ENCODE data around the gene AP2A2.
A peak's percentile ranks its signal among the peaks of the same experiment; 100 is the strongest.

The AP2A2 gene

GRCh38 chr11:1042626-1043562, 117.2 kb downstream of the AP2A2 start:
- DNase-seq (ENCODE audit: low read depth): no peak

GRCh38 chr11:1043563-1044096, 118.0 kb downstream of the AP2A2 start:
- DNase-seq (ENCODE audit: low read depth): no peak

GRCh38 chr11:1044160-1044559, 118.5 kb downstream of the AP2A2 start:
- DNase-seq (ENCODE audit: low read depth): no peak

- DNase-seq (ENCODE audit: low read depth): no peak
Measured at GRCh38 chr11:1047595-1048156, 122.0 kb downstream of the AP2A2 start.

- DNase-seq (ENCODE audit: low read depth): no peak
Measured at GRCh38 chr11:1048375-1049070, 122.9 kb downstream of the AP2A2 start.

- no peak for DNase-seq (ENCODE audit: low read depth)
Measured at GRCh38 chr11:1049071-1049405, 123.4 kb downstream of the AP2A2 start.

- no peak for DNase-seq (ENCODE audit: low read depth)
Measured at GRCh38 chr11:1049431-1049891, 123.8 kb downstream of the AP2A2 start.

- no peak for DNase-seq (ENCODE audit: low read depth)
Measured at GRCh38 chr11:1049911-1050580, 124.4 kb downstream of the AP2A2 start.

GRCh38 chr11:1050581-1051355, 125.1 kb downstream of the AP2A2 start:
- peak; percentile 46 for DNase-seq (ENCODE audit: low read depth)

GRCh38 chr11:1051356-1052132, 125.9 kb downstream of the AP2A2 start:
- no peak for DNase-seq (ENCODE audit: low read depth)

GRCh38 chr11:1052133-1053011, 126.7 kb downstream of the AP2A2 start:
- no peak for DNase-seq (ENCODE audit: low read depth)

GRCh38 chr11:1053121-1053901, 127.6 kb downstream of the AP2A2 start:
- DNase-seq (ENCODE audit: low read depth): no peak

- DNase-seq (ENCODE audit: low read depth): no peak
Measured at GRCh38 chr11:1054143-1055108, 128.8 kb downstream of the AP2A2 start.

- no peak for DNase-seq (ENCODE audit: low read depth)
Measured at GRCh38 chr11:1055109-1055703, 129.5 kb downstream of the AP2A2 start.

GRCh38 chr11:1055990-1056771, 130.5 kb downstream of the AP2A2 start:
- DNase-seq (ENCODE audit: low read depth): no peak

GRCh38 chr11:1057806-1058205, 132.1 kb downstream of the AP2A2 start:
- no peak for DNase-seq (ENCODE audit: low read depth)
